NCI-H128 (cell line): ENCODE data around the gene PPM1H.

Experiments used
- DNase-seq: peaks from one replicate; lab custom pipeline; 2025; ENCODE audit not compliant: unreplicated experiment; lab: John Stamatoyannopoulos, UW

The PPM1H gene

DNA sequence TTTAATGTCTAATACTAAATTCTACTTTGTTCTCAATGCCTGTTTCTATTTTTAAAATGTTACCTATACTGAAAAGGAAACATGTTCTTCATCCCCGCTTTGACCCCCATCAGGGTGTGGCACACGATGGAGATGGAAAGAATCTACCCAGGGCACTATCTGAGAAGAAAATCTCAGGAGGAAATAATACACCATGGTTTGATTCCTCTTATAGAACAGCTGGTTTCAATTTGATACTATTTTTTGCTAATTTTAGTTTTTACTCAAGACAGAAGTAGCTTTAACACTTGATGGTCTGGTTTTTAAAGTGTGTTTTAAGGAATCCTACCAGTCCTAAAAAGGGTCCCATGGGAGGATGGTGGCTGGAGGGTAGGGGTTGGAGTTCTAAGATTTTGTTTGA lies 56.7 kb downstream of the PPM1H start:
- DNase-seq = no peak

DNA sequence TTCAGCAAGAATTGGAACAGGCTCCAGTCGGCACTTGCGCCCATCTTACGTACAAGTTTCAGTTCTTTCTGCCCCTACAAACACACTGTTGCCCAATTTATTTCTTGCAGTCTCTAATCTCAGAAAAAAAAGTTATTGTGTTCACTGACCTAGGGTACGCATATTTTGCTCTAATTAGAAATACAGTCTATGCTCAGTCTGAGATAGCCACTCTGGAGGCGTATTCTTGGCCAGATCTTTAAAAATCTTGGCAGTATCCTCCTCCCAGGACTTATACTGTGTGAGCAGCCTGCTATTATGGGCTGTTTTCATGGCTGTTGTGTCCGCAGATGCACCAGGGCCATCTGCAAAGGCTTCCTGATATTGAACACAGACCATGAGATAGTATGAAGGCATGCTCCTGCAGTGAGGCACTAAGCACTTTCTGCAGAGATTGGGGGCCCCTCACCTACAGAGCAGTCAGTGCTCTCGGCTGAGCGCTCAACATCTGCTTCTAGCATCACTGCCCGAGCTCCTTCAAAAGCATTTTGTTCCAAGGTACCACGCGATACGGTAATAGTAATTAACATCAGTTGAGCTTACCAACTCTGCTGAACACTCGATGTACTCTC lies 57.9 kb downstream of the PPM1H start:
- no peak for DNase-seq

DNA sequence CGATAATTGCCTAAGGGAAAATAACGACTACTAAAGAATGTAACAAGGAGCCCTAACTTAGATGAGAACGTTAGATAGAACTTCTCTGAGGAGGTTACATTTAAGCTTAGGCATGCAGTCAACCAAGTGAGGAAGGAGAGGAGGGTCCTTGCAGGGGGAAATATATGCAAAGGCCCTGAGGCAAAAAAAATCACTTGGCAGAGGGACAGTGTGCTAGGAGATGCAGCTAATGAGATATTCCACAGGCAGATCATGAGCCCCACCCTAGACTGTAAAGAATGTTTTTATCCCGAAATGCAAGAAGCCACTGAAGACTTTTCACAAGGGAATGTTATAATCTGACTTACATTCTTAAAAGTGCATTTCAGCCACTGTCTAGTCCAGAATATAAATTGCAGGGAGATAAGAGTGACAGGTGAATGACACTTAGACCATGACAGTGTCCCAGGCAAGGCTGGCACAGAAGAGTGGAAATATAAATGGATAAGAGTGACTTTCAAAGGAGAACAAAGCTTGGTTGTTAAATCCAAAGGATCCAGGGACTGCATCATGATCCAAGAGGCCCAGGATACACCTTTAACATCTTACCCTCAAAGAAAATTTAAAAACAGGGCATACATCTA lies 61.0 kb downstream of the PPM1H start:
- no peak for DNase-seq

DNA sequence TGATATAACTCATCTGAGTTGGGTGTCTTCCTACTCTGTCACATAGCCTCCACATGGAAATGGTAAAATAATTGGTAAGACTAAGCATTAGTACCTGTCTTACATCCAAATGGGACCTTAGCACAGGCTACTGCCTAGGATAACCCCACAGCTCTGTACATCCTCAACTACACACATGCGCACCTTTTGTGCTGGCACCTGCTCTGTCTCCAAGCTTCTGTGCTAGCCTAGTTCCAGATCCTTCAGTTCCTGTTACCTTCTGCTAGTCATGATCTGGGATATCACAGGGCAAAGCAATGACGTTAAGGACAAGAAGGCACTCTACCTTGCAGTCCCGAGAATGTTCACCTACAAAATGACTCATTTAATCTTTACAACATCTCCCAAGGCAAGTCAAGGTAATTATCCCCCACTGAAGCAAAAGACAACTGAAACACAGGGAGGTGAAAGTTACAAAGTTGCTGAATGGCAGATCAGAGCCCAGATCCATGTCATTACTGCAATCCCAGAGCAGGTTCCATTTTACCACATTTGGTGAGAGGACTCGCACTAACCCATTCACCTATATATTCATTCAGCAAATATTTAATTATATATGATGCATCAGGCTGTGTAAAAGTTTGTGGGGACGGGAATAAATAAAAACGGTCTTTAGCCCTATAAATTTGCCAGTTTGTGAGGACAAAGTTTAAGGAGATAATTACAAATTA lies 61.7 kb downstream of the PPM1H start:
- DNase-seq = no peak

DNA sequence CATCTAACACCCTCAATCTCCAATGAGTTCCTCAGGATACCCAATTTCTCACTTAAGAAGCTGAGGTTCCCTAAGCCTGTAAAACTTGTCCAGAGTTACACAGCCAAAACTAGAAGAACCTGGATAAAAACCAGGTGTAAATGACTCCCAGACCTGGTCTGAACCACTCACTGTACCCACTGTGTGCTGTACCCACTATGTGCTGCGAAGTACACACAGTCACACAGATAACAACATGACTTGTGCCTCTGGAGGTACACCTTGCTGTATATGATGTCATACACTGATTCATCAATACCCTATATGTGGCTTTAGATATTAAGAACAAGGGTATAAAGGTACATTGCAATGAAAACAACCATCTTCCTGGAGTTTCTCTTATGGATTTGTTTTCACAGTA lies 66.1 kb downstream of the PPM1H start:
- DNase-seq = no peak

DNA sequence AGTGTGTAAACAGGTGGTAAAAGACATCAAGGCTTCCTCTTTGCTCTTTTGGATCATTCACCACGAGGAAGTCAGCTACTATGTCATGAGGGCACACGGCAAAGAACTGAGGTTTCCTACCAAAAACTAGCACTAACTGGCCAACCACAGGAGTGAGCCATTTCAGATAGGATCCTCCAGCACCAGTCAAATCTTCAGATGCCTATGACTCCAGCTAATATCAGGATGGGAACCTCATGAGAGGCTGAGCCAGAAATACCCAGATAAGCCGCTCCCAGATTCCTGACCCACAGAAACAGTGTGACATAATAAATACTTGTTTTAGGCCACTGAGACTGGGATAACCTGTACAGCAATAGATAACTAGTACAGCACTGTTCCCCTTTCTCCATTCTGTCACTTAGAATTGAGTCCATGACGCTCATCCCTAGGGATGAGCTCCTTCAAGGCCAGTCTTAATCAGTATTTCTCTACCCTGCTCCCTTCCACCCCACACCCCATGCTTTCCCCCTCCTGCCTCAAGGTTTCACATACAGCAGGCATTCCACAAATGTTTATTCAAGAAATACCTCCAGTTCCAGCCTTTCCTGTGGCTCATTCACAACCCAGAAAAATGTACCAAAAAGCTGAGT lies 68.4 kb downstream of the PPM1H start:
- DNase-seq = no peak

DNA sequence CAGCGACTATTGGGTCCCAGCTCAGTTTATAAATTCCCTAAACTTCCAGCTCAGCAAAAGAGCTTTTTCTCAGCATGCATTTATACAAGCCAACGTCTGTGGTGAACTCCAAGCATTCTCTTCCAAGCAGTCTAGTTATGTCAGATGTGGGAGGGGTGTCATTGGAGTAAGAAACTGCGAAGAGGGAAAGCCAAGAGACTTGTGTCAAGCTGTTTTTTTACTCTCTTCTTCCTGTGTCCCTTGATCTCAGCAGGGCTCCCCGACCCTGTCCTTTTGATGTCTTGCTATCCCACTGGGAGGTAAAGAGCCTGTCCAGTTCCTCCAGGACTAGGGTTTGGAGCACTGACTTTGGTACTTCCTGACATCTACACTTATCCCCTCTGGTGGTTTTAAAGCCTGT lies 69.0 kb downstream of the PPM1H start:
- DNase-seq = no peak

DNA sequence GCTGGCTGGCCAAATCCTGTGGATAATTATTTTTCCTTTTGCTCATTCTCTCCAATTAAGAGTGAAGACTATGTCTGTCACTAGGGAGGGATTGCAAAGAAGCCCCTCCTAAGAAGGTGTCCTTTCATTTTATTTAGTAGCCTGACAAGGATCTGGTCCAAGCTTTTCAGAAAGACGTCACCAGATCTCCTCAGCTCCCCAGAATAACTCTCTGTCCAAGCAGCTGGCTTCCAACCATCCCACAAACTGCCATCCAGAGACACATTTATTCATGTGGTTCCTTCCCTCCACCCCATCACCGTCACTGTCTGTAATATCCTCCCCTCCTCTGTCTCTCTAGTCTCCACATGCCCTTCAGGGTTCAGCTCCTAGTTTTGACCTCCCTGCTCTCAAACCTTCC lies 69.9 kb downstream of the PPM1H start:
- DNase-seq = no peak

DNA sequence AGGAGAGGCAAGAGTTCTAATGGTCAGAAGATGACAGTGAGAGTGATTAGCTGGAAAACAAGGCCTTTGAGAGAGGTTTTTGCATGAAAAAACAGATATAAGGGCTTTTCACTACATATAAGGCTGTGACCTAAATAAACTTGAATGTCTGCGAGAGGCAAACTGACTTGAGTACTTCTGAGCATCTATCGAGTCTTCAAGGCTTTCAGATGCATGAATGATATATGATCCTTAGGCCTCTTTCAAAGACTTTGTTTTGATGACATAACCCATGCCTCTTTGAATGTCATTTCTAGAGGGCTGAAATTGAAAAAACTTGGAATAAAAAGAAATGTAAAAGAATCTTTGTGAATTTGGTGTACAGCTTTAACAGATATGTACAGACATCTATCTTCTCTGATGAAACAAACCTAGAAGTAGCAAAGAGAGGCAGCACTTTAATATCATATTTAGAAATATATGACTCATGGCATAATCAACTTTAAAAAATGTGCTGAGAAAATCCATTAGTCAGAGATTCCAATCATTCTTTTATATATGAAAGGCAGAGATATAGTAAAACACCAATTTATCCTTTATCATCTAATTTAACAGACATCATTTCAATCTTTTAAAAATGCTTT lies 72.6 kb downstream of the PPM1H start:
- no peak for DNase-seq

DNA sequence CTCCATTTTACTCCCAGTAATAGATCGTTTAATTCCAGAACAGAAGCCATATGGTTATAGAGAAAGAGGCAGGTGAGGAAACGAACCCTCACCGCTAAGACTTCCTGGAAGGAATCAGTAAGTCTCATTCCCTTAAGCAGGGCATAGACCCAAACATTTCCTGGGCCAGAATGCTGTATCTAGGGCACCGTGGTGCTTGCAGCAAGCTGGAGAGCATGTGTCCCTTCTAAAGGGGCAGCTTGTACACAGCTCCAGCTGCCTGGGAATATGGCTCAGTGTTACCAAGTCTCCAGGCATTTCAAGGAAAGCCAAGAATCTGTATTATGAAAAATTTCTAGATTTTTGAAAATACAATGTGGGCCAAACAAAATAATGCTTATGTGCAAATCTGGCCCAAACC lies 73.4 kb downstream of the PPM1H start:
- DNase-seq = no peak

DNA sequence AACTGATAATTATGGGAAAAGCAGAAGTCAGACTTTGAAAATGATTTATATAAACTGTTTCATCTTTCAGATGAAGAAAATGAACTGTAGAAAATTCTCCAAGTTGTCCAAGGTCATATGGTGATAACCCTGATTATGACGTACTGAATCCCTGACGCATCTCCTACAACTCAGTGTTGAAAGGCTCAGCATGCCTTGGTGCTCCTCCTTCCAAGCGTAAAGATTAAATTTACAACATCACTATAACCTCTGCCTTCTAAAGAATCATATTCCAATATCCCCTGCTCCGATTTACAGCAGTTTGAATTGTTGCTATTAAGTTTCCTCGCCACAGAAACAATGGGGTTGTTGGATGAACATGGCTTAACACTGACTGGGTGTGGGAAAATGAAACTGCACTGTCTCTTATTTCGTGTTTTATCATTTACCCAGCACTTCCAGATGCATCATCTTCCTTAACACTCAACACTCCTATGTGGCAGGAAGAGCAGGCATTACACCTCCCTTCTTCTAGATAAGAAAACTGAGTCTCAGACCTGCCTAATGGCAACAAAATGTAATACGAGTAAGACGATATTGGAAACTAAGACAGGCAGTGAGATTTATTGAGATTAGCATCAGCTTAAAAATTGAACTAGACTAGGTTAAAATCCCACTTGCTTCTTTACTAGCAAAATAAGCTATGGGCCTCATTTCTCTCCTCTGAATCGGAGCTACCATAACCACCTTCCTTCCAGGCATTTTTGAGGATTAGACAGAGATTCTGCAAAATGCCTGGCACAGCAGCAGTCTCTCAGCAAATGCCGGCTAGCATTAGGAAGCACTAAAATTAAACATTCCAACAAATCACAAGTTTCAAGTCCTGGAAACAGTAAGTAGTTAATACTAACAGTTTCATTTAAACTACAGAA lies 74.2 kb downstream of the PPM1H start:
- no peak for DNase-seq

DNA sequence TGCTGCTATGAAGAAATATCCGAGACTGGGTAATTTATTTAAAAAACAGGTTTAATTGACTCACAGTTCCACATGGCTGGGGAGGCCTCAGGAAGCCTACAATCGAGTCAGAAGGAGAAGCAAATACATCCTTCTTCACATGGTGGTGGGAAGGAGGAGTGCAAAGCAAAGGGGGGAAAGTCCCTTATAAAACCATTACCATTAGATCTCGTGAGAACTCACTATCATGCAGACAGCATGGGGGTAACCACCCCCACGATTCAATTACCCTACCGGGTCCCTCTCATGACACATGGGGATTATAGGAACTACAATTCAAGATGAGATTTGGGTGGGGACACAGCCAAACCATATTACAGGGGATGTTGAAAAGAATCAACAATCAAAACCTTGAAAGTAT lies 74.9 kb downstream of the PPM1H start:
- no peak for DNase-seq

DNA sequence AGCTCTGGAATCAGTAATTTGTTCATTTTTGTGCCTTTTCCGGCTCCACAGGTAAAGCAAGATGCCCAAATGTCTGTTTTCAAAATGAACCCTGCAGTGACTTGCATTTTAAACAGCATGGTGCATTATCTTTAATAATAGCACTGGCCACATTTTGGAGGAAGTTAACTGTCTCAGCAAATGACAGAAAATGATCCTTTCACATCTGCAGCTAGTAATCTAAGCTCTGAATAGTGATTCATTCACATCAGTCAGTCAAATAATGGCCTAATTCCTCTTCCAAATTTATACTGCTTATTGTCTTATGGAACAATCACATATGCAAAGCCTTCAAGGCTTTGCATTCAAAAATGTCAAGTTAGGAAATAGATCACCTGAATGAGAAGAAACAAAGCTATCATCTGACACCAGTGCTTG lies 75.6 kb downstream of the PPM1H start:
- no peak for DNase-seq

DNA sequence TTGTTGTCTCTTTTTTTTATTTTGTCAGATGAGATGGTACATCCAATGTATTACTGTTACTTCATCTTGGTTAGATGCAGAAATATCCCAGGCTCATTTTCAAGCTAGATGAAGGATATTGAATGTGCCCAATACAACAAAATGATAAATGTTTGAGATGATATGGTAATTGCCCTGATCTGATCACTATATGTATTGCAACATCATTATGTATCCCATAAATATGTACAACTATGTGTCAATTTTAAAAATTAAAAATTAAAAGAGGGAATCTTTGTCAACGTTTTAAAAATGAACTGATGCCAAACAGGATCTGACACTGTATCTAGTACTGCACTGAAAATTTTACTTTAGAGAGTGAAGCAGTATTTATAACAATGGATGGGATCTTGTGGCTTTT lies 78.5 kb downstream of the PPM1H start:
- no peak for DNase-seq

DNA sequence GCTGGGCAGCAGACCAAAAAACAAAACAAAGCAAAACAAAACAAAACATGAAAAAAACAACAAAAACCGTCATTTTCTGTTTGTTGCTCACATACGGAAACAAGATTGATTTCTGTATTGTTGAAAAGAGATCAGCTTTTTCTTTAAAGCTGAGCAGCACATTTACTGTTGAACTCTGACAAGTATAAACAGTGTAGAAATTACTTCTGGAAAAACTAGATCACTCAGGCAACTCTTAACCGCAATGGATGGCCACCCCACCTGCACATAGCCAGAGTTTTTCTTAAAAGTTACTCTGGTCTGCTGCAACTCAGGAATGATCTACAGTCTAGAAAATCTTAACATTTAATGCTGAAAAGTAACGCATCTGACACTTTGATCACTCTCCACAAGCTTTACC lies 80.9 kb downstream of the PPM1H start:
- no peak for DNase-seq

DNA sequence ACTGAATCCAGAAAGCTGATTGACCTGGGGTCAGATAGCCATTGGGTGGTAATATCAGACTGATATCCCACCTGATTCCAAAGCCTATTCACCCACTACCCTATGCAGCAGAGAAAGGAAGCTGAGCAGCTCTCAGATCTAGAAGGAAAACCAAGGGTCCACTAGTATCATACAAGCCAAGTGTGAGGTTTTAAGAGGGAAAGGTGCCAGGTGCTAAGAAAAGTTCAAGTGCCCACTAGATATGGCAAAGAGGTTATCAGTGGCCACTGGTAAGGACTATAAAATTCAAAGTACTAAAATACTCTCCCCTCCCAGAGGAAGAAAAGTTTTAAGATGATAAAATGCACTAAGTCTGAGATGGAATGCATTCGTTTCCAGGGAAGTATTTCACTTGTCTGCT lies 85.6 kb downstream of the PPM1H start:
- no peak for DNase-seq

DNA sequence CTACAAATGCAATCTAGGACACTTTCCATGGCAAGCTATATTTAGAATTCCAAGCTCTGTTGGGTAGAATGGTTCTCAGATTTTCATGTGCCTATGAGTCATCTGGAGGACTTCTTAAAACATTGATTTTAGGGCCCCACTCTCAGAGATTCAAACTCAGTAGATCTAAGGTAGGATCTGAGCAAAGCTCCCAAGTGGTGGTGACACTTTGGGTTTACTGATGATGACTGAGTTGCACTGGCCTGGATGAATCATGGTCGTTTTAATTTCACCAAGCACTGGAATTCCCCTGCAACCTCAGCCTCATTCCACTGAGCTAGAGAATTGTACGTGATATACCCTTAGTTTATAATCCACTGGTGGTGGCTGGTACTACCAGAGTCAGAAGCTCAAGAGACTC lies 86.5 kb downstream of the PPM1H start:
- no peak for DNase-seq

DNA sequence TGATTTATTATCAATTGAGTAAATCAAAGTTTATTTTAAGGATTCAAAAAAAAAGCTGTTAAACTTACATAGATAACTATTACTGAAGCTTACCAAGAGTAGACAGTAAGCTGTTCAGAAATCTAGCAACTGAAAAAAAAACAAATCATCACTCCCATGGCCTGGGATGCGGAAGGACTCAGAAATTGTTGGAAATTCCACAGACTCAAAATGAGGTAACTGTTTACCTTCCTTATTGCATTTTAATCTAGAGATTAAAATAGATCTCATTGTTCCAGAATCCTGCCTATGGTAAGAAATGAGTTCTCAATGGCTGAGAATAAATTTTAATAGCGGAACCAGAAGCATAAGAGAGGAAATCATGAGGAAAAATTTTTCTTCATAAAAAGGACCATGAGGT lies 87.2 kb downstream of the PPM1H start:
- DNase-seq = no peak

DNA sequence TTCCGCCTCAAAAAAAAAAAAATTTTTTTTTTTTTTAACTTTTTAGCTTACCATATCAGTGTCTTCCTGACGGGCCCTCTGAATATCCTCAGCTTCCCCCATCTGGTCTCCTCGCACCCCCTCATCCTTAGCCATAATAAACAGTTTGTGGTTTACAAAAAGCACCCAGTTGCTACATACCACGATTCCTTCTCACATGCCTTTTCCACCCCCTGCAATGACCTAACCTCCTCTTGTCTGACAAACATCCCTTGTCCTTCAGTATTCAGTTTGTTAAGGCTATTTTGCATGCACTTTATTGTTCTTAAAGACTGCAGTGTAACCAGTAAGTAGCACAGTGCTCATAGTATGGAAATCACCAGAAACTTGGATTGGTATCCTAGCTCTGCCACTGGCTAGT lies 88.5 kb downstream of the PPM1H start:
- DNase-seq = no peak

DNA sequence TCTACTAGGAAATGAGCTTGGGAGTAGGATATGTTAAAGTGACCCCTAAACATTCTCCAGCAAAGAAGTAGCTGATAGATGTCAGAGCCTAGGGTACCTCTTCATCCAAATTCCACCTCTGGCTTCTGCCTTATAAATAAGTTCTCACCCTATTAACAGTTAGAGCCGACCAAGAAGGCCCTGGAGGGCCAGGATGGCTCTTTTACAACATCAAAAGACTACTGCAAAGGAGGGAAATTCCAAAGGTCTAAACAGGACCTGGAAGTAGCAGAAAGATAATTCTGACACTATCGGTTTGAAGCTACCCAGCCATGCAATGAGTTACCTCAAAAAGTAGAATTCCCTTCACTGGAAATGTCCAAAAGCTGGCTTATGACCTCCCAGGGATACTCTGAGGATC lies 90.0 kb downstream of the PPM1H start:
- DNase-seq = no peak

DNA sequence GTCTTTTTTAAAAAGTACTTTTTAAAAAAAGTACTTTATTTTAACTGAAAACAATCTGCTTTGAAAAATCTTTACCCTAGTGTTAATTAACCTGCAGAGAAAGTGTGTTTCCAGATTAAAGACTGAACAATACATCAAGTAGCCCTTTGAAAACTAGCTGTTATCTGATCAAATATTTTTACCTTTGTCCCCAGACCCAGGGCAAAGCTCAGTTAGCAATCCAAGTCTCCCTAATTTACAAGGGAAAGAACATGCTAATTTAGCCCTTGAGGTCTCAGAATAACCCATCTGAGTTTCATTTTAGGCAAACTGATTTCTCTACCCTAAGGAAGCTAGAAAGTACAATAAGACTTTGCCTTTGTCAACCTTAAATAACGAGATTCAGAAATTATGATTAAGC lies 91.2 kb downstream of the PPM1H start:
- DNase-seq = no peak
